ENCODE results near the gene CERS5.

CERS5 gene

GRCh38 chr12:50132505-50133135 lies 34.5 kb downstream of the CERS5 start:
- DNase-seq (ENCODE audit: low read depth in 2 of 3, low spot score in 2 of 3) = no peak

GRCh38 chr12:50129290-50129689 lies 37.9 kb downstream of the CERS5 start:
- DNase-seq (ENCODE audit: low read depth in 2 of 3, low spot score in 2 of 3) = no peak

GRCh38 chr12:50127546-50127945 lies 39.6 kb downstream of the CERS5 start:
- DNase-seq (ENCODE audit: low read depth in 2 of 3, low spot score in 2 of 3) = no peak

- no peak for DNase-seq (ENCODE audit: low read depth in 2 of 3, low spot score in 2 of 3)
Observed at GRCh38 chr12:50123203-50123602, 44.0 kb downstream of the CERS5 start.

- no peak for DNase-seq (ENCODE audit: low read depth in 2 of 3, low spot score in 2 of 3)
Observed at GRCh38 chr12:50121641-50122040, 45.5 kb downstream of the CERS5 start.

- no peak for DNase-seq (ENCODE audit: low read depth in 2 of 3, low spot score in 2 of 3)
Observed at GRCh38 chr12:50120953-50121352, 46.2 kb downstream of the CERS5 start.

GRCh38 chr12:50120521-50120920 lies 46.6 kb downstream of the CERS5 start:
- no peak for DNase-seq (ENCODE audit: low read depth in 2 of 3, low spot score in 2 of 3)

- DNase-seq (ENCODE audit: low read depth in 2 of 3, low spot score in 2 of 3) = no peak
Observed at GRCh38 chr12:50119387-50119786, 47.8 kb downstream of the CERS5 start.

- DNase-seq (ENCODE audit: low read depth in 2 of 3, low spot score in 2 of 3) = no peak
Observed at GRCh38 chr12:50117057-50117622, 50.0 kb downstream of the CERS5 start.

GRCh38 chr12:50112456-50113218 lies 54.5 kb downstream of the CERS5 start:
- no peak for DNase-seq (ENCODE audit: low read depth in 2 of 3, low spot score in 2 of 3)

- peak; percentile 95 to 99 (median 98) for DNase-seq (ENCODE audit: low read depth in 2 of 3, low spot score in 2 of 3)
Observed at GRCh38 chr12:50111693-50112455, 55.3 kb downstream of the CERS5 start, which contains the start of gene COX14. TSS of gene COX14 (plus strand) at chr12:50112236. CDS start at chr12:50120044, 7,808 bp downstream.

- DNase-seq (ENCODE audit: low read depth in 2 of 3, low spot score in 2 of 3) = no peak
Observed at GRCh38 chr12:50111395-50111692, 55.8 kb downstream of the CERS5 start.

GRCh38 chr12:50110762-50111351 lies 56.3 kb downstream of the CERS5 start:
- DNase-seq (ENCODE audit: low read depth in 2 of 3, low spot score in 2 of 3) = no peak

- DNase-seq (ENCODE audit: low read depth in 2 of 3, low spot score in 2 of 3) = no peak
Observed at GRCh38 chr12:50110127-50110761, 56.9 kb downstream of the CERS5 start.

- DNase-seq (ENCODE audit: low read depth in 2 of 3, low spot score in 2 of 3) = no peak
Observed at GRCh38 chr12:50109319-50109718, 57.9 kb downstream of the CERS5 start.

- DNase-seq (ENCODE audit: low read depth in 2 of 3, low spot score in 2 of 3) = no peak
Observed at GRCh38 chr12:50107416-50108268, 59.5 kb downstream of the CERS5 start.

- no peak for DNase-seq (ENCODE audit: low read depth in 2 of 3, low spot score in 2 of 3)
Observed at GRCh38 chr12:50106907-50107306, 60.3 kb downstream of the CERS5 start.

GRCh38 chr12:50105913-50106450 lies 61.2 kb downstream of the CERS5 start:
- no peak for DNase-seq (ENCODE audit: low read depth in 2 of 3, low spot score in 2 of 3)
